Activated naive CD4-positive, alpha-beta T cell treated with anti-CD3 and anti-CD28 coated beads, Interleukin-2, amount 50 U/mL, for 16 hours (primary cell): ENCODE measurements around the gene AATK.
A peak's percentile ranks its signal among the peaks of the same experiment; 100 is the strongest.

Source experiments
- DNase-seq: peaks from one replicate; pipeline ENCODE4 v3.0.0-alpha.2; 2020

AATK gene

GRCh38 chr17:81108220-81108619, 57.8 kb downstream of the AATK start:
- no peak for DNase-seq

GRCh38 chr17:81106716-81107115, 59.3 kb downstream of the AATK start:
- DNase-seq, result no peak

- no peak for DNase-seq
These were observed 62.6 kb downstream of the AATK start for GRCh38 chr17:81103379-81103778.

- DNase-seq, result no peak
These were observed 63.2 kb downstream of the AATK start for GRCh38 chr17:81102869-81103268.

GRCh38 chr17:81102352-81102751, 63.7 kb downstream of the AATK start:
- DNase-seq, result no peak

- peak; percentile 90 for DNase-seq
These were observed 64.3 kb downstream of the AATK start for GRCh38 chr17:81101614-81102306.

- no peak for DNase-seq
These were observed 65.4 kb downstream of the AATK start for GRCh38 chr17:81100668-81101067.

GRCh38 chr17:81099888-81100287, 66.1 kb downstream of the AATK start:
- no peak for DNase-seq

- no peak for DNase-seq
These were observed 68.1 kb downstream of the AATK start for GRCh38 chr17:81097943-81098308.

GRCh38 chr17:81097134-81097942, 68.7 kb downstream of the AATK start:
- peak; percentile 61 for DNase-seq

- DNase-seq, result no peak
These were observed 69.3 kb downstream of the AATK start for GRCh38 chr17:81096741-81097133.

GRCh38 chr17:81095383-81095762, 70.6 kb downstream of the AATK start:
- no peak for DNase-seq

GRCh38 chr17:81094509-81095382, 71.3 kb downstream of the AATK start:
- peak; percentile 80 for DNase-seq

- no peak for DNase-seq
These were observed 72.2 kb downstream of the AATK start for GRCh38 chr17:81093619-81094508.

GRCh38 chr17:81092518-81093095, 73.4 kb downstream of the AATK start:
- DNase-seq, result no peak

GRCh38 chr17:81091774-81092517, 74.1 kb downstream of the AATK start:
- no peak for DNase-seq

- DNase-seq, result no peak
These were observed 74.9 kb downstream of the AATK start for GRCh38 chr17:81091154-81091553.

GRCh38 chr17:81090361-81091136, 75.5 kb downstream of the AATK start:
- DNase-seq, result peak; percentile 24

- DNase-seq, result no peak
These were observed 79.1 kb downstream of the AATK start for GRCh38 chr17:81086789-81087551.
